Activated CD4-positive, alpha-beta T cell treated with anti-CD3 and anti-CD28 coated beads, Interleukin-2, amount 50 U/mL, for 1 hour (primary cell): ENCODE measurements around the gene ZNF407.

Experiments used
- DNase-seq: peaks from one replicate; pipeline ENCODE4 v3.0.0-alpha.2; 2020

ZNF407 gene

DNA sequence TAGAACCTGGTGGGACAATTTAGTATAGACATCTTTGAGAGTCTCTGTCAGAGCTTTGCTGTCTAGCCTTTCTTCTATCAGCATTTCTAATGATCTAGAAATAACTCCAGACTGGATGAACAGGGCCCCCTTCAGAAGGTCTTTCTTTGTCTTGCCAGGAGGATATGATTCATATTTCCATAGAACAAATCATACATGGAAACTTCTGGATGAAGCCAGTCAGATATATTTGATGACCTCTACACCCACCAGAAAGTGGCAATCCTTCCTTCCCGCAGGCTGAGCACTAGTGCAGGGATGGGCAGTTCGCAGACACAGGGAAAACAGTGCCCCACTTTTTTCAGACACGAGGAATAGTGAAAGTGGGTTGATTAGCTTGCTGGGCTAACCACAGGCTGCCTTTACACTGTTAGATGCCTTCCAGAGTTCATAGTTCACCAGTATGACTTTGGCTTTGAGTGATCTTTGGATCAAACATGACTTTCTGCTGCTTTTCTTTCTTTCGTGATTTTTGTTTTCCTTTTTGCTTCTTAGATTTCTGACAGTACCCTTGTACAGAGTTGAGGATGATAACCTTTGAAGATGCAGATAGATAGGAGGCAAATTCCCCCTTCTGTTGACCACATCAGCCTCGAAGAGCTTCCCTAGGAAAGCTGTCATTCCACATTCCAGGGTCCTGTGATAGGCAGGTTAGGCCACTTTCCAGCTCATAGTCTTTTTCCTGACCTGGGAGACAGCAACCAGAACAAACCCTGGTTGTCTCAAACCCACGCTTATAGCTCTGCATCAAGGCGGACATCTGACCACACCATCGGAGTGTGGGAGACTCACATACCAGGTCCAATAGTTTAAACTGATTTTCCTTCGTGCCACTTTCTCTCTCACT is 237.0 kb downstream of the ZNF407 start:
- no peak for DNase-seq

DNA sequence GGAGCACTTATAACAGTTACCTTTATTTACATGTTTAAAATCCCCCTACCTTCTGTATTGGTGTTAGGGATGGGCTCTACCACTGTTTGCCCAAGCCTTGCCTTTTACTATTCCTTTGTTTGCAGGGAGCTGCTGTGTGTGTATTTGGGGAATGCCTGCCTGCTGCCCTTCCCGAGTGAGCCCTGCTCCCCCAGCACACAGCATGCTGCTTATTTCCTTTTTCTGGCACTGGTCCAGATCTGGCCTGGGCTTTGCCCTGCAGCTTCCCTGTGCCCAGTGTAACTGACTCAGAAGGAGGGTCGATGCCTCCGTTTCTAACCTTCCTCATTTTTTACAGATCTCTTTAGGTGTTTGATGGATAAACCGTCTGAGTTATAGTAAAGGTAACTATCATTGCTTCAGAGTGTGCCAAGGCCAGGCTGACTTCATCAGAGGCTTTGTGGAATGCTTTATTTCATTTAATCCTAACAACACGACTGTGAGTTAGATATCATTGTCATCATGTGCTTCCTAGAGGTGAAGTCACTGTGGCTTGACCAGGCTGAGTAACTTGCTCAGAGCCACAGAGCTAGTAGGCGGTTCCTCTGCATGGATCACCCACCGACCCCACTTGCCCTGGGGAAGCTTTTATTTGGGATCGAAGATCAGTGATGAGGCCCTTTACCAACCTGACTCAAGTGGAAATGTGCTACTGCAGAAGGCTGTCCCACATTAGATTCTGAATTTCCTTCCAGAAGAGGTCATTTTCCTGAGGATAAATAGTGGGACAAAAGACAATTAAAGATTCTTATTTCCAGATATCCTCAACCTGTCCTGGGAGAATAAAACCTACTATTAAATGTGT is 238.8 kb downstream of the ZNF407 start:
- no peak for DNase-seq

DNA sequence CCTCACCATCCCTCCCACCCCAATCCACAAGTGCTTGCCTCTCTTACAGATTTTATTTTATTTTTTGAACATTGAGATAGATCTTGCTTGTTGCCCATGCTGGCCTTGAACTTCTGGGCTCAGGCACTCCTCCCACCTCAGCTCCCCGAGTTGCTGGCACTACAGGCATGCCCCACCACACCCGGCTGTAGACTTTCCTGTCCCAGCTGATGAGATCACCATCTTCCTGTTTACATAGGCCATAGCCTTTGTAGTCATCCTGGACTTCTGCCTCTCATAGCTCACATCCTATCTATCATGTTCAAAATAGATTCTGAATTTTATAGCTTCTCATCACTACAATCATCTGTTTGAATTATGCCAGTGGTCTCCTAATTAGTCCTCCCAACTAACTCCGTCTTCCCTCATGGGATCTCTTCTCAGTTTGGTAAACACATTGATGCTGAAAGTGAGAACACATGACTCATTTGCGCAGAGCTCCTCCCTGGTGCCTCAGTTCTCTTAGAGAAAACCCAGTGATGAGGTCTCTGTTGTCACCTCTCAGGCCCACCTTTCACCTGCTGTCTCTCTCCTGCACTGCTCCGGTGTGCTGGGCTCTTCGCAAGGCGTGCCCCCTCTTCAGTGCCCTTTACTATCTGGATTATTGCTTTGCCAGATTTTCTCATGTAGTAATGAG is 243.0 kb downstream of the ZNF407 start:
- DNase-seq: no peak

DNA sequence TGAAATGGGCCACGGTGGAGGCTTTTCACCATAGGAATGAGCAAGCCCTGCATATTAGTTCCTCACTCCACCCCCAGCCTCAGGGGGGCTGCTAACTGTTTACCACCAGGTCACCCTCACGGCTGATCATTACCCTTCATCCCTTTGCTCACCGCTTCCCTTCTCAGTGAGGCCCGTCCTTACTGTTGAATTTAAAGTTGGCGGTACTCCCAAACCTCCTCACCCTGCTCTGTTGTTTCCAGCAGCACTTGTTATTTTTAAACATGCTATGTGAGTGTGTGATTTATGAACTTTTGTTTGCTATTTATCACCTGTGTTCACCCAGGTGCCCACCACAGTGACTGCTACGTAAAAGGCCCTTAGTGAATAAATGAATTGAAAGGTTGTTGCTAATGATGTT is 243.6 kb downstream of the ZNF407 start:
- DNase-seq: no peak

DNA sequence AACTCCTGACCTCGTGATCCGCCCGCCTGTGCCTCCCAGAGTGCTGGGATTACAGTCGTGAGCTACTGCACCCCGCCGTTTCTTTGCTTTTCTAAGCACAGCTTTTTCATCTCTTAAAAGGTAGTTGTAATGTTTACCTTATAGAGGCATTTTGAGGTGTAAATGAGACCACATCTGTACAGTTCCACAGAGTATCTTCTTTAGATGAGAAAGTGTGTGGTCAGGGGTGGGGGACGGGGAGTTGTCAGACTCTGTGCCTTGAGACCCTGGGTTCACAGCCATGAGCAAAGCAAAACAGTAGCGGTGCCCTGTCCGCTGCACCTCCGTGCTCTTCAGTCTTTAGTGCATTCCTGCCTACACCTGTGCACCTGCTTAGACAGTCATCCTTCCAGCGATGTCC is 251.6 kb downstream of the ZNF407 start:
- DNase-seq: no peak

DNA sequence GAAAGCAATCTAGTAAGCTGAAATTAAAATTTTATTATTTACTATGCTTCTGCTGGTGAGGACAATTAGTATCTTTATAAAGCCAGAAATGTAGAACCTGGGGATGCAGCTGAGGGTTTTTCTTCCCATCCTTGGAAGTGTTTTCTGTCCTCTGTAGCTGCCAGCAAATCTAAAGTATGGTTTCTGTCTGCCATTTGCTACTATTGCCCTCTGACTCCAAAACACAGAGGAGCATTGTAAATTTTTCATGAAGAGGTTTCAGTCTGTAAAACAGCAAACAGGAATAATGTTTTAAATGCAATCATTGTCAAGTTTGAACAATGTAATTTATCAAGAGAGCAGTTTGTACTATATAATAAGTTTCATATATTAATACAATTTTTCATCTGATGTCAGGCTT is 258.8 kb downstream of the ZNF407 start:
- no peak for DNase-seq

DNA sequence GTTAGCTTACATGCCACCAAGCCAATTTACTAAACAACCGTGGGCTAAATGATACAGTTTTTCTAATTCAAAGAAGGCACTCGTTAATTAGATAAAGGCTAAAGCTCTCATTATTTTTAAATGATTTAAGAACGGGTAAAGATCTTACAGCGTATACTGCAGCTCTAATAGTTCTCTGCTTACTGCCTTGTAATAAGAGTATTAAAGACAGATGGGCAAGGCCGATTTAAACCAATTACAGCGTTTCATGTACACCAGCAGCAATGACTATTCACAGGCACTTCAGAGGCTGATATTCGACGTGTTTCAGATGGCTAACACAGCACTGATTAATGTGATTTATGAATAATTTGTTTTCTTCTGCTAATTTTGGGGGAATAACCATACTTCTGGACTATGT is 259.3 kb downstream of the ZNF407 start:
- no peak for DNase-seq

DNA sequence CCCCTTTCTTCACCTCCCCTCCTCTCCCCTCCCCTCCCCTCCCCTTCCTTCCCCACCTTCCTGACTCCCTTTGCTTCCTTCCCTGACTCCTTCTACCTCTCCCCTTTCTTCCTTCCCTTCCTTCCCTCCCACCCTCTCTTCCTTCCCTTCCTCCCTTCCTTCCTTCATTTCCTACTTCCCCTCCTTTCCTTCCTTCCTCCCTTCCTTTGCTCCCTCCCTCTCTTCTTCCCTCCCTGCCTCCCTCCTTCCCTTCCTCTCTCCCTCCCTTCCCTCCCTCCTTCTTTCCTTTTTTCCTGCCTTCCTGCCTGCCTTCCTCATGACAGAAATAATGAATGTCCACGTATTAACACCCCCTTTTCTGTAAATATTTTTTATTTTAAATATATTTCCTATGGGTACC is 260.2 kb downstream of the ZNF407 start:
- no peak for DNase-seq

DNA sequence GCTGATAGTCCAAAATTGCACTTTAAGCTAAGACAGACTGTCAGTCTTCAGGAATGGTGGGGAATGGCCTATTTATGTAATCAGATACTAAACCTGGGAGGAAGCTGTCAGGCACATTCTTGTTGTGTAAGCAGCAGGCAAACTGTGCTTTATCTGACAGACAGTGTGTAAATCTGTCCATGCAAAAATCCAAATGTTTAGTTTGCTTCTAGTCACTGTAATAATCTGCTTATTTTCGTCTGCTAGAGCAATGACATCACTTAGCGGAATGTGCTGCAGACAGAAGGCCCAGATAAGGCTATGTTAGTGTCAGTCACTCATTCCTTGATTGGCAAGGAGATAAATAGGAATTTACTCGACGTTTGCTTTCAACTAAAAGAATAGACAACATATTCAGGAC is 263.5 kb downstream of the ZNF407 start:
- no peak for DNase-seq

DNA sequence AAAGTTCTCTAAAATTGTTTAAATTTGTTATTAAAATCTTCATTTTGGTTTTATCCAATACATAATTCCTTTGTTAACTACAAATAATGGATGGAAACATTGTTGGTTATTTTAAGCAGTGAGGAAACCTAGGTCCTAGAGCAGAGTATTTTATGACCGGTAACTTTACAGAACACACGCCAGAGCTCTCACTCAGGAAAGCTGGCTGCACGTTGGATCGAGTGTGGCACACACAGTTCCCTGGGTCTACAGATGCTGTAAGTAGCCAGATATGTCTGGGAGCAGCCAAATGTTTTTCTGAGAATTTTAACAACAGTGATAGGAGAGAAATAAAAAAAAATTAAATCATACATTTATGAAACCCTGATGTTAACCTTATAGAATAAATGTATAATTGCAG is 264.4 kb downstream of the ZNF407 start:
- DNase-seq: no peak

DNA sequence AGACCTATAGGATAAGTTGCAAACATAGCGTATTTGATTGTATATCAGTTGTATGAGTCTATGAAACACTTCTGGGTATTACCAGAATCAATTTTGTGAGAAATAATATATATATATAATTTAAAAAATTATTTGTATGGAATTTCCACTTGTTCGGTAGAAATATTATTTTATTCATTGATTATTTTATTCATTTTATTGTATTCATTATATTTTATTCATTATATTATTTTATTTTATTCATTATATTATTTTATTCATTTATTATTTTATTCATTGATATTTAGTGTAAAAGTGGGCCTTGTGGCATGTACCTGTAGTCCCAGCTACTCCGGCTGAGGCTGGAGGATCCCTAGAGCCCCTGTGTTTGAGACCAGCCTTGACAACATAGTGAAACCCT is 268.9 kb downstream of the ZNF407 start:
- DNase-seq: no peak

DNA sequence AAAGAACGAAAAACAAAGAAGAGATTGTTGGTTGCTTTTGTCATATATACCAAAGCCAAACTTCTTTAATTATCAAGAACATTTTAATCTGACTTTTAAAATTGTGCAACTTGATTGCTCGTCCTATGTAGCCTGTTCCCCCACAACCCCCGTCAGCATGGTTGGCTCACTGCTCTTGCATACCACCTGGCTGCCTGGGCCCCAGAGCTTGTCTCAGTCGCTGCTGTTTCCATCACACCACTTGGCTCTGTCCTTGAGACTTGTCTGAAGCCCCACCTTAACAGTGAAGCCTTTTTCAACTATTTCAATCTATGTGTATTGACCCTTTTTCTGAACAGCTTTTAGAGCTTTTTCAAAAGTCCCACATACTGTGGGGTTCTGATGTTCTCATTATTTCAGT is 270.8 kb downstream of the ZNF407 start:
- no peak for DNase-seq

DNA sequence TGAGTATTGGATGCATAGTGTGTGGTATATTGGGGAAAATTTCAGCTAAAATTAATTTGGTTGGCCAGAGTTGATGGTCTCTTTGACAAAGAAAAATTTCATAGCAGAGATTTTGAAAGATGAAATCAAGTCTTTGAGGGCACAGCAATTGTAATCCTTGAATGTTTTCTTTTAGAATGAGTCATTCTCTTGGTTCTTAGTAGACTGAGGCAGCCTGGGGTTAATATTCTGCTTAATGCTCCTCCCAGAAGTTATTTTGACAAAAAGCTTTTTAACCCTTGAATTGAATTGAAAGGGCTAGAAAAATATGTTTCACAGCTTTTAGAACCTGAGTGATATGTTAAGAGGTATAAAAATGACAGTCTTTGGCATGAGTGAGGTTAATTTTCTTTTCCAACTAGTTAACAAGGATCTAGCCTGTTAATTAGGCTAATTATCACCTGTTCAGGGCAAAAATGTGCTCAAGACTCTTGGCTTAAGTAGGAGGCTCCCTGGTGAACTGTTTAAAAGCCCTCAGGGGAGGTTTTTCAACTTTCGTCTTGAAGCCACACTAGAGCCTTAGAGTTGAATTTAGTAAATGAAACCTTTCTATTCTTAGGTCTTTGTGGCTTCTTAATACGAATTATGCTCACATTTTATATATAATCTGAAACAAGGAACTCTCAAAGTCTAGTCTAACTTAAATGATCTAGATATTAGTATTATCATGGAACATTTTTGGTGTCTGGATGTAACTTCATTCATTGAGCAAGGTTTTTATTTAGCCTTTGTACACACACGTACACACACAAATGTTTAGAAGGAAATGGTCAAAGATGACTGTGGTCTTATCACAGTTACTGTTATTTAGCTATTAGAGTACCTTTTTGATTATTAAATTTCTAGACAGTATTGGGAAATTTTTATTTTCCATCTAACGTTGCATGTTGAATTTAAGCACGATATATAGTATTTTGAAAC is 272.5 kb downstream of the ZNF407 start:
- no peak for DNase-seq

DNA sequence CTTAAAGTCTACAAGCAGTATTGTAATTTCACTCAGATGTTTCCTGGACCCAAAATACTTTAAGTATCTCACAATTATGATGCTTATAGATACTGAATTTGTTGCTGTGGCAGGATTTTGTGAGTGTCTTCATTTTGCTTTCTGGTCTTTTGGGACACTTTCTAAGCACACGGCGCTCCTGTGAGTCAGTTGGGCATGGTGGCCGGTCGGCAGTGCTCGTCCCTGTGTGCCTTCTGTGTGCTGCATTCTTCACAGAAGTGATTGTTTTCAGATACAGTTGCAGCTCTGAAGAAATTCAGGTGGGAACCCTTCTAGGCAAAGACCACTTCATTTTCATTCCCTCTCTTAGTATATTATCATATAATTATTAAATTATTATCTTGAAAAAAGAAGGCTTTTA is 273.3 kb downstream of the ZNF407 start:
- no peak for DNase-seq

DNA sequence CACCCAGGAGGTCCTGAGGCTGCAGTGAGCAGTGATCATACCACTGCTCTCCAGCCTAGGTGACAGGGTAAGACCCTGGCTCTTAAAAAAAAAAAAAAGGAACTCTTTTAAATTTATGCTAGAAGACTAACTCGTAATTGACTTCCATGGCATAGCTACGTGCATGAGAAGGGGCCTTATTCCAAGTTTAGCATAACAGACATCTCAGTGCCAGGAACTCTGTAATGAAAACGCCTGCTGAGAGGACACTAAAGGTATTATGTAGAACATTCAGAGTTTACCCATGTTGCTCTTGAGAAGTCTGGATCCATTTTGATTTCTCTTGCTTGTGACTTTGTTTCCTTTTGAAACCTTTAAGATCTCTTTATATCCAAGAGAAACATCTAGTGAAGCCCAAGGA is 276.0 kb downstream of the ZNF407 start:
- DNase-seq: no peak

DNA sequence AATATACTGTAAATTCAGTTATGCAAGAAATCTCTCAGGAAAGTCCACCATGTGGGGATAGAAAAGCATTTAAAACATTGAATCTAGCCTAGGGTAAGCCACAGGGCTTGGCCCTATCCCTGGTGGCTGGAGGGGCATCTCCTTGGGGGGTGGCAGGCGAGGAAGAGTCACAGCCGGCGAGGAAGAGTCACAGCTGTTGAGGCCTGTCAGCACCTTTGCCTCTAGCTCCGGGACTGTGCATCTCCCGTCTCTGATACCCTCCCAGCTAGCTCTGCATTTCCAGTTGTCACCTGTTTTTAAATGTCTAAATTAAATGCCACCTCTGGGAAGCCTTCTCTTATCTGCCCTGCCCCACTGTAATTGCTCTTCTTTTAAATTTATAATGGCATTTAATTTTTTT is 276.7 kb downstream of the ZNF407 start:
- no peak for DNase-seq

DNA sequence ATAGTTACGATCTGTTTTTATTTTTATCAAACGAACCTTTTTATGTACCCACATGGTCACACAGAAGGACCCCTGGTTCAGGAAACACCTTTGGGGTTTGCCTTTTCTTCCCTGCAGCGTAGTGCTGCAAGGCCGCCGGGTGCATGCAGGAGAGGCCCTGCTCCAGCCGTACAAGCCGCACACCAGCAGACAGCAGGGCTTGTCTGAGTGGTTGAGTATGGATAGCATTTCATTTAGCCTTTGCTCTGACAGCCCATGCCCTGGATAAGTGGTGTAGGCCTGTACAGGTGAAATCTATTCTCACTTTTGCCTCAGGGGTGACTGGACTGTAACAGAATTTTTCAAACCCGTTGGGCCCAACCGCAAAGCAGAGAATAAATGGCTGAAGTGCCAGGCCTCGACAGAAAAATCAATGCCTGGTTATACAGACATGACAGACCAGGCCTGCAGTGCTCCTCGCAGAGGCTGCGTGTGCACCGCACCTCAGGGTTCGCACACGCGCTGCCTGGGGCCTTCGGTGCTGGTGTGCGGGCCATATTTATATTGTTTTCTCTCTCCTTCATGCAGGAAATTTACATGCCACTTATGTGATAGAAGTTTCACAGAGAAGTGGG is 279.1 kb downstream of the ZNF407 start:
- no peak for DNase-seq

DNA sequence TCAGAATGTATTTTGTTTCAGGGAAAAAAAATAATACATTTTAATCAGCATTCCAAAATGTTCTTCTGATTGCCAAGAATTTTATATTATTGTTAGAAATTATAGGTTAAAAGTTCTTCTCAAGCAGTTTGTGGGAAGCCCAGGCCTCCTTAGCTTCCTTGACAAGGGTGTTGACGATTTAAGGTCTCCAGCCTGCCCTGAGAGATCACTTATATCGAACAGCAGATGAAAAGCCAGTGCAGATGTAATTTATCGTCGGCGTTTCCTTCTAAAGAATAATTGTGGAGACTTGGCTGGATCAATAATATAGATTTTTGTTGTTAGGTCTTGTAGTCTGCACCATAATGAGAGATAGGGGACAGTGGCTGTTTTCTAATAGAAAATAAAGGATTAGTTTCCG is 280.6 kb downstream of the ZNF407 start:
- no peak for DNase-seq

DNA sequence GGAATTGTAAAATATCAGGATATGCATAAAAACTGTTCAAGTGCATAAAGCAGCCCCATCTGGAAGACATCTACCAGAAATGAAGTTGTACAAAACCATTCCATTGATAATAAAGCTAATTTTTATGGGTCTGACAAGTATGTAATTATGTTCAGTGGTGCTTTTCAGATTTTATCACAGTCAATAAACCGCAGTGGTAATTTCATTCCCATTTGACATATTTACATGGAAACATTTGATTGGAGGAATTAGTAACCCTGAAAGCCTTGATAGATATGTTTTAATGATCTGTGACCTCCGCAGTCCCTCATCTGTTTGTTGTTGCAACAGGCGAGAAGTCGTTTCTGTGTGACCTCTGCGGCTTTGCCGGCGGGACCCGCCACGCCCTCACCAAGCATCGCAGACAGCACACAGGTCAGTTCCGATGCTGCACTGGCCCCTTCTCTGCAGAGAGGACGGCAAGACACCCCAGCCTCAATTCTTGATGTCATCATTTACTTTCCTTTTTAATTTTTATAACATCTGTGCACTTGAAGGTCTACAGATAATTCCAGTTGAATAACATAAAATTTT is 283.1 kb downstream of the ZNF407 start:
- no peak for DNase-seq

DNA sequence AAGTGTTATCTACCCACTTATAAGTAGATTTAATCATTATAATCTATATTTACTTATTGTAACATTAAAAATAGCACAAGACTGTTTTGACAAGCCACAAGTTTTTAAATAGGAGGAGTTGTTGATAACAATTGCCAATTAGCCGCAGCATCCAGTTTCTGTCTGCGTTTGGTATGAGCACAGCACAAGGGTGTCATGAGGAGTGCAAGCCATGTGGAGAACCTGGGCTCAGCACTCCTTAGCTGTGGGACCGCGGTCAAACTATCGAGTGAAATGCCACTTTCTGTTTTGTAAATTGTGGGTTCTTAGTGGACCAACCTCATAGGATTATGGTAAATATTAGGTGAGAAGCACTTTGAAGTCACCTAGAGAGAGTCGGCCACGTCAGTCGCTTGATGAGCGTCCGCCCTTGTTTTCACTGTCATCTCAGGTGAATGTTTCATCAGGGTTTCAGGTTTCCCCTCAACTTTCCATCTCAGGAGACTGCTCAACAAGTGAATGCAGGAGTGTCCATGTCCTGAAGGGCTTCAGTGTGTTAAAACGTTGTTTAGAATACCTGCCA is 294.5 kb downstream of the ZNF407 start:
- no peak for DNase-seq

DNA sequence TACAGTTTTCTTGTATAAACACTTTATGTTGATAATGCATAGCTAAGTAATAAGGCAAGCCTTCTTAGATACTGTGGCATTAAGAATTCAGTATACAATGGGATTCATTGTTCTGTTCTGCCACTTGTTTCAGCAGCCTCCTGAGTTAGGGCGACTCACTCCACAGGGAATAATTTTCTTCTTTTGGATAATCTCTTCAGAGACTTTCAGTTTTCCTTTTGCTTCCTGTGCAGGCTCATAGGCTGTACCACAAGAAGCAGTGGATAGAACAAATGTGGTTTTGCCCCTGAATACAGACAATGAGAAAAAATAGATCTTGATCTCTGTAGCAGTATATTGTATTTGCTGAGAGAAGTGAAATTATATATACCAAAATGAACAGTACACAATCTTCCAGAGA is 298.0 kb downstream of the ZNF407 start:
- DNase-seq: no peak
